ENCODE measurements around the gene CERK. TPM values are rescaled to one million over a fixed set of nuclear protein-coding genes. Genes with fewer than 3 reads are reported as not detected.

The CERK gene
- total RNA-seq, 1 donor from 2014 or later = 46.3 TPM

DNA sequence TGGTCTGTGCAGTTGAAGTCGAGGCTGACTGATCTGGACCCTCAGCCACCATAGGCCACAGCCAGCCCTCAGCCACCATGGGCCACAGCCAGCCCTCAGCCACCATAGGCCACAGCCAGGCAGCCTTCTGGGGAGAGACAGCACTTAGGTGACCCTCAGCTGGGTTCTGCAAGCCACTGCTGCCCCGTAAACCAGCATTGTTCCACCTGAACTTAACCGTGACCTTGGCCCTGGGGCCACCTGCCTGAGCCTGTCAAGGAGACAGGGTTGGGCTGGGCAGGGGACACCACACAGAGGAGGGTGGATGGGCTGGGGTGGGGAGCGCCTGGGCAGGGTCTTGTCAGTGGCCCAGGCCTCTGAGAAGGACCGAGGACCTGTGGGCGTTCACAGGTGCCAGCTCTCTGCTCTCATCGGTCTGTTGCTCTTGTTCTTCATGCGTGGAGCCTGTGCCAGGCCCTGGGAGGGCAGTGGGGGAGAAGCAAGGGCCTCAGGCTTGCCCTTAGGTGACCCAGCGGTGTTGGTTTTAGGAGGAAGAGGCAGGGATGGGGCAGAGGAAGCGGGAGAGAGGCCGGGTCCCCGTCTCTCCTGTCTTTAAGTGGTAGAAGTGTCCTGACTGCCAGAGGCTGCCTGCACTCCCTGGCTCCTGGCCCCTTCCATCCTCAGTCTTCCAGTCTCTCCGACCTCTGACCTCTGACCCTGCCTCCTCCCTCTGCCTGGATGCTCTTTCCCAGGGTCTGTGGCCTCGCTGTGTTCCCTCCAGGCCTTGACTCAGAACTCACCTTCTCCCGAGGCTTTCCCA is 81.0 kb downstream of the CERK start:
- Histone ChIP-seq H3K36me3 (ENCODE audit: control insufficient read depth, insufficient read depth, low read length) (no peaks in the 10 kb centered on the region), H3K4me3 (ENCODE audit: low read depth, low read length) (no peak overlapping the region), H3K27me3 (ENCODE audit: control insufficient read depth, insufficient read depth, low read length) (no peaks in the 10 kb centered on the region)
- TF ChIP-seq CTCF (IDR thresholded peaks at IDR 0.05; ENCODE audit: insufficient read depth, low read length, poor library complexity, severe bottlenecking) = no peak
- DNase-seq (ENCODE audit: low read depth) = no peak

GRCh38 chr22:46655861-46656608 is 82.0 kb downstream of the CERK start:
- no peak for DNase-seq (ENCODE audit: low read depth)
- Histone ChIP-seq H3K36me3 (ENCODE audit: control insufficient read depth, insufficient read depth, low read length) (no peaks in the 10 kb centered on the region), H3K27me3 (ENCODE audit: control insufficient read depth, insufficient read depth, low read length) (no peaks in the 10 kb centered on the region), H3K4me3 (ENCODE audit: low read depth, low read length) (no peak overlapping the region)
- no peak for TF ChIP-seq CTCF (IDR thresholded peaks at IDR 0.05; ENCODE audit: insufficient read depth, low read length, poor library complexity, severe bottlenecking)

- TF ChIP-seq CTCF (IDR thresholded peaks at IDR 0.05; ENCODE audit: insufficient read depth, low read length, poor library complexity, severe bottlenecking) = no peak
- H3K4me3 ChIP-seq (ENCODE audit: low read depth, low read length) = no peak overlapping the region
- no peak for DNase-seq (ENCODE audit: low read depth)
- no peaks in the 10 kb centered on the region for H3K36me3 ChIP-seq (ENCODE audit: control insufficient read depth, insufficient read depth, low read length)
- no peaks in the 10 kb centered on the region for H3K27me3 ChIP-seq (ENCODE audit: control insufficient read depth, insufficient read depth, low read length)
Measured at GRCh38 chr22:46654927-46655595, 83.0 kb downstream of the CERK start.

GRCh38 chr22:46654426-46654825 is 83.6 kb downstream of the CERK start:
- Histone ChIP-seq H3K36me3 (ENCODE audit: control insufficient read depth, insufficient read depth, low read length) (no peaks in the 10 kb centered on the region), H3K4me3 (ENCODE audit: low read depth, low read length) (no peak overlapping the region), H3K27me3 (ENCODE audit: control insufficient read depth, insufficient read depth, low read length) (no peaks in the 10 kb centered on the region)
- no peak for TF ChIP-seq CTCF (IDR thresholded peaks at IDR 0.05; ENCODE audit: insufficient read depth, low read length, poor library complexity, severe bottlenecking)
- no peak for DNase-seq (ENCODE audit: low read depth)

DNA sequence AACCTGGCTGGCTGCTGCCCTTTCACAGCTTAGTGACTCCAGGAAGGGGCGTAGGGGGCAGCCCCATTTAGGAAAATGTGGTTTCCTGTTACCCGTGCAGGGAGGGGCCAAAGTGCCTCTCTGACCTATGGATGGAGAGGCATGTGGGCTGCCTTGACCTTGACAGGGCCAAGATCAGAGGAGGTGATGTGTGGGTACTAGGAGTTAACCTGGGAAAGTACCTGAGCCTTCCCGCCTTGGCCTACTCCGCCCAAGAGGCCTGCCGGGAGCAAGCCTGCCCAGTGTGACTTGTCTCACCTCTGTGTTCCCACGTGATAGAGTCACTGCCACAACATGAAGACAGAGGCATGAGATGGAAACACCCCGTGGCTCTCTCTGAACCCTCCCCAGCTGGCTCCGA is 84.5 kb downstream of the CERK start:
- TF ChIP-seq CTCF (IDR thresholded peaks at IDR 0.05; ENCODE audit: insufficient read depth, low read length, poor library complexity, severe bottlenecking) = no peak
- Histone ChIP-seq H3K36me3 (ENCODE audit: control insufficient read depth, insufficient read depth, low read length) (no peaks in the 10 kb centered on the region), H3K27me3 (ENCODE audit: control insufficient read depth, insufficient read depth, low read length) (no peaks in the 10 kb centered on the region), H3K4me3 (ENCODE audit: low read depth, low read length) (no peak overlapping the region)
- no peak for DNase-seq (ENCODE audit: low read depth)

Data from kidney epithelial cell (primary cell).